Measurements from ENCODE around the gene PIGR.

DNA sequence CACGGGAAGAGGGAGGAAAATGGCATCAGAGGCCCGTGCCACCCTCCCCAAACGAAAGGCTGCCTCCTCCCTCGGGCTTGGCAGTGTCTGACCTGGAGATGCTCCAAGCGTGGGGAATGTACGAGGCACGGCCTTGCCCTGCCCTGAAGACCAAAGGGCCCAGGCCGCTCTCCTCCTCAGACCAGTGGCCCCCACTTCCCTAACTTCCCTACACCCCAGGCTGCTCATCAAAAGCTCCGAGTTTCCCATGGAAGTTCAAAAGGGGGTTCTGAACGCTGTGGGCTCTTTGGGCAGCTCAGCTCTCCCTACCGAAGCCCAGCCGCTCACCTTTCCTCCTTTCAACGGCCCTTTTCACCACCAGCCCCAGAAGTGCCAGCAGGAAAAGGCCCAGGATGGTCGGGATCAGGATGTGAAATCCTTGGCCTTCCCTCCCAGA lies 36.4 kb downstream of the PIGR start:
- no peak for TF ChIP-seq POLR2A (IDR thresholded peaks at IDR 0.05)
- TF ChIP-seq, protein P1, sequence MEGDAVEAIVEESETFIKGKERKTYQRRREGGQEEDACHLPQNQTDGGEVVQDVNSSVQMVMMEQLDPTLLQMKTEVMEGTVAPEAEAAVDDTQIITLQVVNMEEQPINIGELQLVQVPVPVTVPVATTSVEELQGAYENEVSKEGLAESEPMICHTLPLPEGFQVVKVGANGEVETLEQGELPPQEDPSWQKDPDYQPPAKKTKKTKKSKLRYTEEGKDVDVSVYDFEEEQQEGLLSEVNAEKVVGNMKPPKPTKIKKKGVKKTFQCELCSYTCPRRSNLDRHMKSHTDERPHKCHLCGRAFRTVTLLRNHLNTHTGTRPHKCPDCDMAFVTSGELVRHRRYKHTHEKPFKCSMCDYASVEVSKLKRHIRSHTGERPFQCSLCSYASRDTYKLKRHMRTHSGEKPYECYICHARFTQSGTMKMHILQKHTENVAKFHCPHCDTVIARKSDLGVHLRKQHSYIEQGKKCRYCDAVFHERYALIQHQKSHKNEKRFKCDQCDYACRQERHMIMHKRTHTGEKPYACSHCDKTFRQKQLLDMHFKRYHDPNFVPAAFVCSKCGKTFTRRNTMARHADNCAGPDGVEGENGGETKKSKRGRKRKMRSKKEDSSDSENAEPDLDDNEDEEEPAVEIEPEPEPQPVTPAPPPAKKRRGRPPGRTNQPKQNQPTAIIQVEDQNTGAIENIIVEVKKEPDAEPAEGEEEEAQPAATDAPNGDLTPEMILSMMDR (IDR thresholded peaks at IDR 0.05), result no peak

Measured in testis (tissue), 2 donors.